WTC11 (cell line): ENCODE results near the gene LCN1.

Experiments used
- ETV6 ChIP-seq: sonication (generic); formaldehyde crosslinking; IDR thresholded peaks from 2 replicates; pipeline ENCODE4 v1.8.1; 2022; ENCODE audit warnings: mild to moderate bottlenecking, missing genetic modification reagents
- GABPB1 ChIP-seq: sonication (generic); formaldehyde crosslinking; IDR thresholded peaks from 2 replicates; pipeline ENCODE4 v1.8.1; 2023; ENCODE audit warnings: mild to moderate bottlenecking, missing genetic modification reagents

GRCh38 chr9:135480071-135480939, 40.9 kb upstream of the LCN1 start:
- TF ChIP-seq ETV6 (CRISPR knock-in tag) = 0 out of 2 replicates have a peak, but pooled peaks have one; percentile 55
- no peak for TF ChIP-seq GABPB1 (CRISPR knock-in tag)
